ENCODE data around the gene METTL2B.
A peak's percentile ranks its signal among the peaks of the same experiment; 100 is the strongest.
"Not testable (repeated sequence)": the region's sequence is repeated elsewhere in the genome, so short reads cannot be mapped to it uniquely, and the experiment has no call there.

The METTL2B gene

GRCh38 chr7:128523932-128524524 lies 47.5 kb downstream of the METTL2B start:
- not testable (repeated sequence) for DNase-seq (ENCODE audit: low spot score)

- not testable (repeated sequence) for DNase-seq (ENCODE audit: low spot score)
Observed at GRCh38 chr7:128525584-128525983, 49.0 kb downstream of the METTL2B start.

GRCh38 chr7:128526062-128526466 lies 49.5 kb downstream of the METTL2B start:
- DNase-seq (ENCODE audit: low spot score), result not testable (repeated sequence)

DNA sequence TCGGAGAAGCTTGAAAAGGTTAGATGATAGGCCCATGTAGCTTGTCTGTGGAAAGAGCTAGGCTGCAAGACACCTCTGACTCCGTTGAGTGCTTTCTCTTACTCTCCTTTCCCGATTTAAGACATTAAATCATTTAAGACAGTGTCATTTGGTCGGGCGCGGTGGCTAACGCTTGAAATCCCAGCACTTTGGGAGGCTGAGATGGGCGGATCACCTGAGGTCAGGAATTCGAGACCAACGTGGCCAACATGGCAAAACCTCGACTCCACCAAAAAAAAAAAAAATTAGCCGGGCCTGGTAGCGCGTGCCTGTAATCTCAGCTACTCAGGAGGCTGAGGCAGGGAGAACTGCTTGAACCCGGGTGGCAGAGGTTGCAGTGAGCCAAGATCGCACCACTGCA lies 52.6 kb downstream of the METTL2B start:
- DNase-seq (ENCODE audit: low spot score), result not testable (repeated sequence)

- not testable (repeated sequence) for DNase-seq (ENCODE audit: low spot score)
Observed at GRCh38 chr7:128530121-128530854, 53.7 kb downstream of the METTL2B start.

DNA sequence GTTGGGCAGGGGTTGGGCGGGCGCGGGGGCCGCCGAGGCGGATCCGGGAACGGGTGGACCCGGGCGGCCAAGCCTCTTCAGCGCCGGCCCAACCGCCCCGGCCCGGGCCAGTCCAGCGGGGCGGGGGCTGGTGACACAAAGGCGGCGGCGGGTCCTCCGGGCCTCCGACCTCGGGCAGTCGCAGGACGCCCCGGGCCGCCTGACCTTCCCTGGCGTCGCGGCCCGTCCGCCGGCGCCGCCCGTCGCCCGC lies 54.2 kb downstream of the METTL2B start:
- DNase-seq (ENCODE audit: low spot score), result no peak

GRCh38 chr7:128531105-128531954 lies 54.8 kb downstream of the METTL2B start:
- peak; percentile 72 for DNase-seq (ENCODE audit: low spot score)

DNA sequence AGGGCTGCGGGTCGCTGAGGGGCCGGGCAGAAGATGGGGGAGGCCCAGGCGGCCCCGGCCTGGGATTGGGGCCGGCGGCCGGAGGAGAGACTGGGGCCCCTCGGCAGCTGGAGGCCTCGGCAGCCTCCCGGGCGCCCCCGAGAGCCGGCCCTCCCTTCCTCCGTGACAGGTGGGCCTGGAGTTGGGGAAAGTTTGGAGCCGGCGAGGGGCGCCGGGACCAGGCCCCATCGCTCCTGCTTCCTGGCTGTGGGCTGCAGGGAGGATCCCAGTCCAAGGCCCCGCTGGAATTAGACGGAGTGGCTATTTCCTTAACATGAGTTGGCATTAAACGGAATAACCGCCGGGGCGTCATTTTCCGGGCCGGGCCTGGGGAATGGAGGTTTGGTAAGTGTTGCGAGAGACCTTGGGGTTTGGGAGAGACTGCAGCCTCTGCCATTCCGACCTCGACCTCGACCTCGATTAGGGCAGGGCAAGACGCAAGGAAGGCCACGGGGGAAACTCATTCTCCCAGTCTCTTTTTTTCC lies 55.5 kb downstream of the METTL2B start:
- peak; percentile 14 for DNase-seq (ENCODE audit: low spot score)

DNA sequence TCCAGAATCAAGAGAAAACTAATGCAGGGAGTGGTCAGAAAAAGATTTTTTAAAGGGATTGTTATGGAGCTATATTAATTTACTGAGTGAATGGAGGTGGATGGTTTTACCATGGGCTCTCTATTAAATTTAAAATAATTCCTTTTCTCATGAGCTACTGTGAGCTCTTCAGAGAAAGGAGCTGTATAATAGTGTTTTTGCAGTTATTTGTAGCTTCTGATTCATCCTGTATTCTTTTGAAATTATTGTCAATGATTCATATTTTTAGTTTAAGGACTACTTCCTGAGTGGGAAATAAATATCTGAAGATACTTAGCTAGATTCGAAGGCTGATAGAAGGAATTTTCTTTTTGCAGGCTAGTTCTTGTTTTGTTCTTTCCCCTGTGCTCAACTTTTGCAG lies 56.4 kb downstream of the METTL2B start:
- not testable (repeated sequence) for DNase-seq (ENCODE audit: low spot score)

GRCh38 chr7:128537410-128537809 lies 60.9 kb downstream of the METTL2B start:
- DNase-seq (ENCODE audit: low spot score), result not testable (repeated sequence)

DNA sequence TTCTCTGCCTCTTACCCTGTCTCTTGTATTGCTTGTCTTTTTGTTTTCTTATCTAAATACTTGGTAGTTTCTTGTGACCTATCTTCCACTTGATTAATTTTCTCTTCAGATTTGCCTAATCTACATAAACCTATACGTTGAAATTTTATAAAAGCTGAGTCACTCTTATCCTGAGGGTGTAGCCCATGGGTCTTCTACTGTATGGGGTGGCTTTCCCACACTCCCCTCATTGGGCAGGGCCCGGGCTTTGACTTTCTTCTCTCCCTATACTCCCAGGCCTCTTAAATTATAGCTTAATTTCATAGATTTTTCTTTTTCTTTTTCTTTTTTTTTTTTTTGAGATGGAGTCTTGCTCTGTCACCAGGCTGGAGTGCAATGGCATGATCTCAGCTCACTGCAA lies 66.0 kb downstream of the METTL2B start:
- not testable (repeated sequence) for DNase-seq (ENCODE audit: low spot score)

DNA sequence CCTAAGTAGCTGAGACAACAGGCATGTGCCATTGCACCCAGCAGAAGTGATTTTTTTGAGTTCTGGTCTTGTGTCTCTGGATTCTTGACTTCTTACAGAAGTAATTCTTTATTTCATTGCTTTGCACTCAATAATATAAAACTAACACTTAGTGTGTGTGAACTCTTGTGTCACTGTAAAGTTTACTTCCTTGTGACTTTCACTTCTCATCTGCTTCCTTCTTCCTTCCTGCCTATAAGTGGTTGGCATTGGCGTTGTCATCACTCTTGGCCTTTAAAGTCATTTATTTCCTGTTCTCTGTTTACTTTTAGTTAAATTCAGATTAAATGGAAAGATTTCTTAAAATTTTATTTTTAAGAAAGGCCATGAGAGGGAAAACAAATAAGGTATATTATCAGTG lies 66.8 kb downstream of the METTL2B start:
- DNase-seq (ENCODE audit: low spot score), result not testable (repeated sequence)

- not testable (repeated sequence) for DNase-seq (ENCODE audit: low spot score)
Observed at GRCh38 chr7:128546319-128546851, 69.8 kb downstream of the METTL2B start.

DNA sequence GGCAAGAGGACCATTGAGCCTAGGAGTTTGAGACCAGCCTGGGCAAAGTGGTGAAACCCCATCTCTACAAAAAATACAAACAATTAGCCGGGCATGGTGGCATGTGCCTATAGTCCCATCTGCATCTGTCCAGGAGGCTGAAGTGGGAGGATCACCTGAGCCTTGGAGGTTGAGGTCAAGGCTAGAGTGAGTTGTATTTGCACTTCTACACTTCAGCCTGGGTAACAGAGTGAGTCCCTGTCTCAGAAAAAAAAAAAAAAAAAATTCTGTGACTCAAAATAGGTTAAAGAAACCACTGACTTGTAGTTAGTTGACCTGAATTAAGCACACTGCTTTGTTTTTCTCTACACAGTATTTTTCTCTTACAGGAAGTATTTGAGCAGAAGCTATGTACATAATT lies 74.4 kb downstream of the METTL2B start:
- DNase-seq (ENCODE audit: low spot score), result no peak

- not testable (repeated sequence) for DNase-seq (ENCODE audit: low spot score)
Observed at GRCh38 chr7:128554394-128554793, 77.8 kb downstream of the METTL2B start.
